CD4-positive, alpha-beta T cell (primary cell): ENCODE results near the gene GALNTL6. TPM values are rescaled to one million over a fixed set of nuclear protein-coding genes. Genes with fewer than 3 reads are reported as not detected.

Experiments
- ATAC-seq: fragments of 200-7000 bp; cut with Tn5 transposase; one replicate; pipeline ENCODE4 v1.10.0; 2022; ENCODE audit warnings: mild to moderate bottlenecking; ENCODE audit not compliant: poor library complexity
- CTCF ChIA-PET: fragments of 350-600 bp; sonication (Branson Sonifier 250); formaldehyde crosslinking; loops from one replicate; lab custom pipeline; 2021; ENCODE audit warnings: antibody characterized with exemption, inconsistent platforms; lab: Charles Lee
- POLR2A ChIA-PET: fragments of 350-600 bp; sonication (Branson Sonifier 250); formaldehyde crosslinking; loops from one replicate; lab custom pipeline; 2021; ENCODE audit warnings: antibody characterized with exemption, inconsistent platforms; lab: Charles Lee
- DNase-seq, 14 experiments: peaks; one replicate each; pipeline ENCODE4 v3.0.0-alpha.2; 2013 to 2020; ENCODE audit warnings: mixed read lengths in 2 of 14
- H3K27ac ChIP-seq, 2 donors: one replicate each; pipeline versions ENCODE4 v1.5.1 to v1.7.0; 2013; ENCODE audit warnings: low read length in 2 of 2, low read depth in 1 of 2, mild to moderate bottlenecking in 1 of 2
- H3K27me3 ChIP-seq, 2 experiments: 1 replicate in 1 of 2; 2 replicates in 1 of 2; pipeline versions ENCODE4 v1.6.1 to v1.7.0; 2013; ENCODE audit warnings: low read length in 2 of 2, control low read depth in 1 of 2, mild to moderate bottlenecking in 1 of 2, moderate library complexity in 1 of 2; ENCODE audit not compliant: insufficient read depth in 2 of 2, control insufficient read depth in 1 of 2
- H3K36me3 ChIP-seq: one replicate; pipeline ENCODE4 v1.6.1; 2013; ENCODE audit warnings: low read length, control low read depth; ENCODE audit not compliant: insufficient read depth
- H3K4me1 ChIP-seq: one replicate; pipeline ENCODE4 v1.6.1; 2013; ENCODE audit warnings: low read length, control low read depth; ENCODE audit not compliant: insufficient read depth
- H3K4me3 ChIP-seq: one replicate; pipeline ENCODE4 v1.5.1; 2013; ENCODE audit warnings: mild to moderate bottlenecking, low read length, moderate library complexity
- H3K9me3 ChIP-seq, 2 experiments: 1 replicate in 1 of 2; 2 replicates in 1 of 2; pipeline versions ENCODE4 v1.6.1 to v1.7.0; 2013; ENCODE audit warnings: low read length in 2 of 2, mild to moderate bottlenecking in 2 of 2, control low read depth in 1 of 2, moderate library complexity in 1 of 2; ENCODE audit not compliant: control insufficient read depth in 1 of 2, insufficient read depth in 1 of 2
- H3K27ac Mint-ChIP-seq: one replicate; pipeline ENCODE4 v1.8.0; 2020; ENCODE audit warnings: mixed read lengths
- H3K27me3 Mint-ChIP-seq: one replicate; pipeline ENCODE4 v1.8.0; 2021; ENCODE audit warnings: mixed read lengths
- H3K36me3 Mint-ChIP-seq: one replicate; pipeline ENCODE4 v1.8.0; 2021; ENCODE audit warnings: low read depth, mixed read lengths
- H3K4me1 Mint-ChIP-seq: one replicate; pipeline ENCODE4 v1.8.0; 2021; ENCODE audit warnings: low read depth, mixed read lengths
- H3K4me3 Mint-ChIP-seq: one replicate; pipeline ENCODE4 v1.8.0; 2020; ENCODE audit warnings: mild to moderate bottlenecking, mixed read lengths
- H3K9me3 Mint-ChIP-seq: one replicate; pipeline ENCODE4 v1.8.0; 2020; ENCODE audit warnings: mixed read lengths
- CTCF ChIP-seq: fragments of 200-600 bp; IDR thresholded peaks from one replicate; pipeline ENCODE4 v1.8.0; 2022; ENCODE audit warnings: antibody characterized with exemption, mild to moderate bottlenecking
- intact Hi-C, 2 experiments: fragments of 100-400 bp; cut with DNase I in 1 of 2; cut with micrococcal nuclease in 1 of 2; formaldehyde crosslinking; loops; one replicate each; pipeline versions ENCODE4 v1.15.1 to v1.9.0; 2023 to 2025; cut with DNase I, micrococcal nuclease
- total RNA-seq, 174 experiments: library from RNA in 2 of 174; stranded (reverse) in 2 of 174; gene quantifications; one replicate each; pipeline ENCODE4 v1.2.3 and lab custom pipeline; 2021 to 2026

Gene GALNTL6
- total RNA-seq, 2 experiments from 2014 or later, result not detected

GRCh38 chr4:172147687-172148086 is 334.5 kb downstream of the GALNTL6 start:
- CTCF ChIA-PET, result no interaction called here
- H3K27ac ChIP-seq, result no peak overlapping the region

DNA sequence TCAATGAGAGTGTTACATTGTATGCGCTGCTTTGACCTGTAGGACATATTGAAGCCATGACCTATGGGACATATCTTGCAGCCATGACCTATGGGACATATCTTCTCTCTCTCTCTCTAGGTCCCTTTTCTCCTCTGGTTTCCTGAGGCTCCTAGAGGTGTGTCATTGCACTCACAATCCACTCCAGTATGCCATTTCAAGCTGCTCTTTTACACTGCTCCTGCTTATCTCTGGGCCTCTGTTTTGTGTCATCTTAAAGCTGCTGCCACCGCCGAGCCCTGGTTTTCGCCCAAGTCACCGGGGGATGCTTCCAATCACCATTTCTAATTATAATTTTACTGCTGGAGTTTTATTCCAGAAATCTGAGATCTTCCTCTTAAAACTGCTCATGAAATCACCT is 336.1 kb downstream of the GALNTL6 start:
- ATAC-seq (no peak), DNase-seq (no peak)
- ChIA-PET CTCF (no interaction called here), POLR2A (no interaction called here)
- intact Hi-C loops, result no loop called here
- no peaks in the 10 kb centered on the region for H3K4me1 Mint-ChIP-seq
- Histone ChIP-seq H3K36me3 (no peaks in the 10 kb centered on the region), H3K27ac (no peak overlapping the region), H3K4me1 (no peaks in the 10 kb centered on the region), H3K27me3 (no peaks in the 10 kb centered on the region), H3K9me3 (peaks cover 0 to 6% of the 10 kb centered on the region in 2 experiments), H3K4me3 (no peak overlapping the region)
- no peak overlapping the region for H3K4me3 Mint-ChIP-seq
- H3K9me3 Mint-ChIP-seq, result no peaks in the 10 kb centered on the region
- H3K27ac Mint-ChIP-seq, result no peak overlapping the region
- TF ChIP-seq CTCF, result no peak
- H3K36me3 Mint-ChIP-seq, result no peaks in the 10 kb centered on the region
- H3K27me3 Mint-ChIP-seq, result no peaks in the 10 kb centered on the region

More at GRCh38 chr4:172147687-172148086, 334.5 kb downstream of the GALNTL6 start:
- Mint-ChIP-seq H3K9me3 (no peaks in the 10 kb centered on the region), H3K27ac (no peak overlapping the region), H3K36me3 (no peaks in the 10 kb centered on the region), H3K4me3 (no peak overlapping the region), H3K27me3 (no peaks in the 10 kb centered on the region), H3K4me1 (no peaks in the 10 kb centered on the region)
- H3K9me3 ChIP-seq, result peaks cover 0 to 5% of the 10 kb centered on the region in 2 experiments
- POLR2A ChIA-PET, result no interaction called here
- no peak for TF ChIP-seq CTCF
- no peak overlapping the region for H3K4me3 ChIP-seq
- no peak for ATAC-seq
- no peaks in the 10 kb centered on the region for H3K36me3 ChIP-seq
- DNase-seq, result no peak
- intact Hi-C loops, result no loop called here
- no peaks in the 10 kb centered on the region for H3K27me3 ChIP-seq
- H3K4me1 ChIP-seq, result no peaks in the 10 kb centered on the region

- Mint-ChIP-seq H3K36me3 (no peaks in the 10 kb centered on the region), H3K4me3 (no peak overlapping the region)
Measured at GRCh38 chr4:172152284-172152683, 339.1 kb downstream of the GALNTL6 start.

More at GRCh38 chr4:172152284-172152683, 339.1 kb downstream of the GALNTL6 start:
- no peak overlapping the region for H3K27ac Mint-ChIP-seq
- peaks cover 0 to 15% of the 10 kb centered on the region in 2 experiments for H3K9me3 ChIP-seq
- H3K4me1 ChIP-seq, result no peaks in the 10 kb centered on the region
- no peak overlapping the region for H3K27ac ChIP-seq
- no peak overlapping the region for H3K4me3 ChIP-seq
- no peak for DNase-seq
- POLR2A ChIA-PET, result no interaction called here
- CTCF ChIA-PET, result no interaction called here
- H3K27me3 Mint-ChIP-seq, result no peaks in the 10 kb centered on the region
- H3K36me3 ChIP-seq, result no peaks in the 10 kb centered on the region
- ATAC-seq, result no peak
- H3K27me3 ChIP-seq, result no peaks in the 10 kb centered on the region
- no peaks in the 10 kb centered on the region for H3K4me1 Mint-ChIP-seq
- TF ChIP-seq CTCF, result no peak
- intact Hi-C loops, result no loop called here
- H3K9me3 Mint-ChIP-seq, result no peaks in the 10 kb centered on the region
